22Rv1 (cell line): ENCODE measurements around the gene CHL1.
A peak's percentile ranks its signal among the peaks of the same experiment; 100 is the strongest.
"Not testable (repeated sequence)": the region's sequence is repeated elsewhere in the genome, so short reads cannot be mapped to it uniquely, and the experiment has no call there.

Experiments used
- H3K27ac ChIP-seq: fragments of 450-650 bp; 2 replicates; pipeline ENCODE4 v1.5.1; 2017
- ZFX ChIP-seq: fragments of 450-650 bp; IDR thresholded peaks from 2 replicates; pipeline ENCODE4 v1.6.1; 2017; ENCODE audit warnings: antibody characterized with exemption, borderline replicate concordance
- TF ChIP-seq, protein P1 (sequence below): fragments of 450-650 bp; IDR thresholded peaks from 2 replicates; pipeline ENCODE4 v1.5.1; 2017; ENCODE audit warnings: mild to moderate bottlenecking

CHL1 gene

GRCh38 chr3:354432-354831 lies 157.9 kb downstream of the CHL1 start:
- H3K27ac ChIP-seq, result no peak overlapping the region
- TF ChIP-seq, protein P1, sequence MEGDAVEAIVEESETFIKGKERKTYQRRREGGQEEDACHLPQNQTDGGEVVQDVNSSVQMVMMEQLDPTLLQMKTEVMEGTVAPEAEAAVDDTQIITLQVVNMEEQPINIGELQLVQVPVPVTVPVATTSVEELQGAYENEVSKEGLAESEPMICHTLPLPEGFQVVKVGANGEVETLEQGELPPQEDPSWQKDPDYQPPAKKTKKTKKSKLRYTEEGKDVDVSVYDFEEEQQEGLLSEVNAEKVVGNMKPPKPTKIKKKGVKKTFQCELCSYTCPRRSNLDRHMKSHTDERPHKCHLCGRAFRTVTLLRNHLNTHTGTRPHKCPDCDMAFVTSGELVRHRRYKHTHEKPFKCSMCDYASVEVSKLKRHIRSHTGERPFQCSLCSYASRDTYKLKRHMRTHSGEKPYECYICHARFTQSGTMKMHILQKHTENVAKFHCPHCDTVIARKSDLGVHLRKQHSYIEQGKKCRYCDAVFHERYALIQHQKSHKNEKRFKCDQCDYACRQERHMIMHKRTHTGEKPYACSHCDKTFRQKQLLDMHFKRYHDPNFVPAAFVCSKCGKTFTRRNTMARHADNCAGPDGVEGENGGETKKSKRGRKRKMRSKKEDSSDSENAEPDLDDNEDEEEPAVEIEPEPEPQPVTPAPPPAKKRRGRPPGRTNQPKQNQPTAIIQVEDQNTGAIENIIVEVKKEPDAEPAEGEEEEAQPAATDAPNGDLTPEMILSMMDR, result peak; percentile 83
- TF ChIP-seq ZFX, result no peak

GRCh38 chr3:355622-356021 lies 159.1 kb downstream of the CHL1 start:
- TF ChIP-seq, protein P1, result no peak
- TF ChIP-seq ZFX, result no peak
- H3K27ac ChIP-seq, result no peak overlapping the region

DNA sequence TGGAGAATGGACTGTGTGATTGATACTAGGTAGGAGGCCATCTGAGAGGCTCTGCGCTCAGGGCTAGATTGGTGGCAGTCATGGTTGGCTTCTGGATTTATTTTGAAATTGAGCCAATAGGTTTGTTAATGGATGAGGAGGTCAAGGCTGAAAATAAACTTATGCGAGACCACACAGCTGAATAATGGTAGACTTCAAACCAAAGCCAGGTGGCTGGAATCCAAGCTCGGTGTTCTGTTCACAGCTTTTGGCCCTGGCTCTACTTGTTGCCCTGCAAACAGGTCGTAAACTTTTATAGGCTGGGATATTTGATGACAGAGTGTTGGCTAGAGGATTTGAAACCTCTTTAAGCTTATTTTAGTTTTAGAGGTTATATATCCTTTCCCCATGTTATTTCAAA lies 160.4 kb downstream of the CHL1 start:
- peak overlapping the region; percentile 14; the same call in 1 of the 2 replicates for H3K27ac ChIP-seq
- no peak for TF ChIP-seq ZFX
- TF ChIP-seq, protein P1, result no peak

DNA sequence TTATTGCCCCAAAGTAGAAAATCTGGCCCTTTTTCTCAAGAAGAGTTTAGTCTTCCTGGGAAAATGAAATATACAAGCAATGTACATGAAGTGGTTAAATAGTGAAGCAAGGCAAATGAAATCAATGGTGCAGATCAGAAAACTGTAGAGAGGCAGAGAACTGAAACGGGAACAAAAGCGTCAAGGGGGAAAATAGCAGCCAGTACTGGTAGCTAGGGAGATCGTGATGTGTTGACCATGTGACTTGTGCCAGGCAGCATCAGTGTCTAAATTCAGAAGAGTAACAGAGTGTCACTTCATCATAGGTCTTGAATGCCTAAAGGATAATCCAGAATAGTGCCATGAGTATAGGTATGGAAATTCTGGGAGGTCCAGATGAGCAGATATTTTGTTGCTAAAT lies 163.1 kb downstream of the CHL1 start:
- TF ChIP-seq, protein P1, result no peak
- TF ChIP-seq ZFX, result no peak
- no peak overlapping the region for H3K27ac ChIP-seq

GRCh38 chr3:362681-363338 lies 166.2 kb downstream of the CHL1 start:
- TF ChIP-seq, protein P1, result no peak
- TF ChIP-seq ZFX, result no peak
- no peak overlapping the region for H3K27ac ChIP-seq

- no peak overlapping the region for H3K27ac ChIP-seq
- TF ChIP-seq ZFX, result no peak
- TF ChIP-seq, protein P1, result no peak
These were observed 167.7 kb downstream of the CHL1 start for GRCh38 chr3:364287-364686.

DNA sequence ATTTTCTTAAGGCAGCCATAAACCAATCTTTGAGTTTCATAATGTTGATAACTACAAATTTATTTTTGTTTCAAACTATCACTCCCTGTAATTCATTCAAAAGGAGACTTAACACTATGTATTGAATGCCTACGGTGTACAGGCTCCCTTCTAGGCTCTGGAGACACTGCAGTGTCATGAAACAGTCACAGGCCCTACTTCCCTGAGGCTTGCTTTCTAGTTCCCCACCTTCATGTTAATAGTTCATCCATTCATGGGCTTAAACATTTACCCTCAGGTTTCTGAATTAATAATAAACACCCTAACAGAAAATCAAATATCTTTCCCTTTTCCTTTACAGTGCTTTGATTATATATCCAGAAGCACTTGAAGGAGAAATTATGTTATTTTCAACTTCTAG lies 168.7 kb downstream of the CHL1 start:
- no peak overlapping the region for H3K27ac ChIP-seq
- TF ChIP-seq, protein P1, result no peak

- H3K27ac ChIP-seq, result not testable (repeated sequence)
These were observed 169.7 kb downstream of the CHL1 start for GRCh38 chr3:366253-366652.
